ENCODE measurements around the gene ASCC3. TPM values are rescaled to one million over a fixed set of nuclear protein-coding genes. Genes with fewer than 3 reads are reported as not detected.

The ASCC3 gene, protein sequence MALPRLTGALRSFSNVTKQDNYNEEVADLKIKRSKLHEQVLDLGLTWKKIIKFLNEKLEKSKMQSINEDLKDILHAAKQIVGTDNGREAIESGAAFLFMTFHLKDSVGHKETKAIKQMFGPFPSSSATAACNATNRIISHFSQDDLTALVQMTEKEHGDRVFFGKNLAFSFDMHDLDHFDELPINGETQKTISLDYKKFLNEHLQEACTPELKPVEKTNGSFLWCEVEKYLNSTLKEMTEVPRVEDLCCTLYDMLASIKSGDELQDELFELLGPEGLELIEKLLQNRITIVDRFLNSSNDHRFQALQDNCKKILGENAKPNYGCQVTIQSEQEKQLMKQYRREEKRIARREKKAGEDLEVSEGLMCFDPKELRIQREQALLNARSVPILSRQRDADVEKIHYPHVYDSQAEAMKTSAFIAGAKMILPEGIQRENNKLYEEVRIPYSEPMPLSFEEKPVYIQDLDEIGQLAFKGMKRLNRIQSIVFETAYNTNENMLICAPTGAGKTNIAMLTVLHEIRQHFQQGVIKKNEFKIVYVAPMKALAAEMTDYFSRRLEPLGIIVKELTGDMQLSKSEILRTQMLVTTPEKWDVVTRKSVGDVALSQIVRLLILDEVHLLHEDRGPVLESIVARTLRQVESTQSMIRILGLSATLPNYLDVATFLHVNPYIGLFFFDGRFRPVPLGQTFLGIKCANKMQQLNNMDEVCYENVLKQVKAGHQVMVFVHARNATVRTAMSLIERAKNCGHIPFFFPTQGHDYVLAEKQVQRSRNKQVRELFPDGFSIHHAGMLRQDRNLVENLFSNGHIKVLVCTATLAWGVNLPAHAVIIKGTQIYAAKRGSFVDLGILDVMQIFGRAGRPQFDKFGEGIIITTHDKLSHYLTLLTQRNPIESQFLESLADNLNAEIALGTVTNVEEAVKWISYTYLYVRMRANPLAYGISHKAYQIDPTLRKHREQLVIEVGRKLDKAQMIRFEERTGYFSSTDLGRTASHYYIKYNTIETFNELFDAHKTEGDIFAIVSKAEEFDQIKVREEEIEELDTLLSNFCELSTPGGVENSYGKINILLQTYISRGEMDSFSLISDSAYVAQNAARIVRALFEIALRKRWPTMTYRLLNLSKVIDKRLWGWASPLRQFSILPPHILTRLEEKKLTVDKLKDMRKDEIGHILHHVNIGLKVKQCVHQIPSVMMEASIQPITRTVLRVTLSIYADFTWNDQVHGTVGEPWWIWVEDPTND (N-terminal part only)
- total RNA-seq (10 to 100 TPM; 43.7 to 46.4 TPM), total RNA-seq (145 to 164 reads per million in 2 donors)

DNA sequence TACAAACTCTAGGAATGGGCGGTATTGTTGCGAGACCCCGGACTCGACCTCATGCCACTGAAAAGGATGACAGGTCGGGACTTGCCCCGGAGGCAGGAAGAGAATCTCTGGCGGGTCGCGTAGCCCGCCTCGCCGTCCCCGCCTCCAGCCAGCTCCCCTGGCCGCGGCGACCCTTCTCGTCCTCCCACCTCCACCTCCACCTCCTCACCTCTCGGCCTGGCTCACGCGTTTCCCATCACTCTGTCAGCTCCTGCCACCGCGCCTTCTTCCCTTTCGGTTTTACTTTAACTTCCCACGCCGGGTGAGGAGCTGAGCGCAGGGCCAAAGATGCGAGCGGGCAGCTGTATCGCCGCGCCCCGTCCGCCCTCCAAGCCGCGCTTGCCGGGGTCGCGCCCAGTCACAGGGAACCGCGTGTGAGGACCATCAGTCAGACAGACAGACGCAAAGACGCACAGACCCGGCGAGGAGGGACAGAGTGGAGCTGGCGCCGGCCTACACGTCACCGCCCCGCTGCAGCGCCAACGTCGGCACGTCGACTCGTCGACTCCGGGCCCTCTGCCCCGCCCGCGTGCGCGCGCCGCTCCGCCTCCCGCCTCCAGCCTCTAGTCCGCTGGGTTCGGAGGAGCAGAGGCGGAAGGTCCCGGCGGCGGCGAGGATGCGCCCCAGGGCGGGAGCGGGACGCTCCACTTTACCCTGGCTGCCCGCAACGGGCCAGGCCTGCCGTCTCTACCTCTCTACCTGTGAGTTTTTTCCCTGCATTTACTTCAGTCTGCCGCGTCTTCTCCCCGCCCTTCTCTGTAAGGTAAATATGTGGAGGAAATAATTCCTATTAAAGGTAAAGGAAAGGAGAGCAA lies at the start of gene ASCC3:
Gene ASCC3, minus strand, starts transcription at position 477 of the 854 bp plus-strand sequence. CDS start 13,332 bp downstream, outside the sequence.
- no peaks in the 10 kb centered on the region for H3K27me3 Mint-ChIP-seq

DNA sequence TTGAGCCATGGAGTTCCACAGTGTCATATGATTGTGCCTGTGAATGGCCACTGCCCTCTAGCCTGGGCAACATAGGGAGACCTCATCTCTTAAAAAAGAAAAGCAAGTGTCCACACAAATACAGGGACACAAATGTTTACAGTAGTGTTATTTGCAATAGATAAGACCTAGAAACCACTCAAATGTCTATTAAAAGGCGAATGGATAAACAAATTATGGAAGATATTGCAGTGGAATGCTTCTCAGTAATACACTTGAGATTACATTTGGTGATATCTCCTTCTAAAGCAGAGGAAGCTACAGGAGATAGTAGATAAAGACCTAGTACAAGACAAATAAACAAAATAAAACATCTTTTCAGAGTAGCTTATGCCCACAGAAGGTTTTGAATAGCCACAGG lies 44.6 kb upstream of the ASCC3 start:
- H3K4me1 Mint-ChIP-seq, result peaks cover 3% of the 10 kb centered on the region
- no peaks in the 10 kb centered on the region for H3K27me3 Mint-ChIP-seq
- no peak for ATAC-seq

More for the DNA sequence above, at the start of gene ASCC3:
- Mint-ChIP-seq H3K27ac (peak within 1 kb of the TSS; percentile 98), H3K4me1 (peaks cover 40% of the 10 kb centered on the region), H3K36me3 (ENCODE audit: low read depth) (peaks cover 3% of the 10 kb centered on the region), H3K4me3 (peak within 1 kb of the TSS; percentile 100)
- peak; percentile 80 to 84 (median 80) for DNase-seq
- no peaks in the 10 kb centered on the region for H3K9me3 ChIP-seq (ENCODE audit: control insufficient read depth, low read length, poor library complexity, severe bottlenecking)
- peak; percentile 97 for ATAC-seq

DNA sequence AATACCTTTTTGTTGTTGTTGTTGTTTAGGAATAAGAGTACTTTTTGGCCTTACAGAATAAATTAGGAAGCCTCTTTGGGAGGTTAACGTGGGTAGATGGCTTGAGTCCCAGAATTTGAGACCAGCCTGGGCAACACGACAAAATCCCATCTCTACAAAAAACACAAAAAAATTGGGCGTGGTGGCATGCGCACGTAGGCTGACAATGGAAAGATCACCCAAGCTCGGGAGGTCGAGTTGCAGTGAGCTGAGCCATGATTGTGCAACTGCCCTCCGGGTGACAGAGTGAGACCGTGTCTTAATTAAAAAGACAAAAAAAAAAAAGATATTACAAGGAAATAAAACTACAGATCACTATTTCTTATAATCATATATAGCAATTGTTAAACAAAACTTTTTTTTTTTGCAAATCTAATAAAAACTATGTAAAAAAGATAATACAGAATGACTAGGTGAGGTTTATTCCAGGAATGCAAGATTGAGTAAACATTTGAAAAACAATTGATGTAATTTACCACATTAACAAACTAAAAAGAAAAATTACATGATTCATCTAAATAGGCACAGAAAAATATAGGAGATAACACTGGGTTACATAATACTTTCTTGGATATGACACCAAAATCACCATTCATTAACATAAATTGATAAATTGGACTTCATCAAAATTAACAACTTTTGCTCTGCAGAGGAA lies 43.6 kb upstream of the ASCC3 start:
- Mint-ChIP-seq H3K27ac (no peak overlapping the region), H3K27me3 (peaks cover 7% of the 10 kb centered on the region), H3K4me1 (peaks cover 3% of the 10 kb centered on the region), H3K4me3 (no peak overlapping the region), H3K36me3 (ENCODE audit: low read depth) (no peaks in the 10 kb centered on the region)
- ATAC-seq (no peak), DNase-seq (no peak)
- H3K9me3 ChIP-seq (ENCODE audit: control insufficient read depth, low read length, poor library complexity, severe bottlenecking), result peaks cover 3% of the 10 kb centered on the region

More for the DNA sequence above, 44.6 kb upstream of the ASCC3 start:
- Mint-ChIP-seq H3K36me3 (ENCODE audit: low read depth) (no peaks in the 10 kb centered on the region), H3K27ac (no peak overlapping the region), H3K4me3 (no peak overlapping the region)
- peaks cover 3% of the 10 kb centered on the region for H3K9me3 ChIP-seq (ENCODE audit: control insufficient read depth, low read length, poor library complexity, severe bottlenecking)
- no peak for DNase-seq

DNA sequence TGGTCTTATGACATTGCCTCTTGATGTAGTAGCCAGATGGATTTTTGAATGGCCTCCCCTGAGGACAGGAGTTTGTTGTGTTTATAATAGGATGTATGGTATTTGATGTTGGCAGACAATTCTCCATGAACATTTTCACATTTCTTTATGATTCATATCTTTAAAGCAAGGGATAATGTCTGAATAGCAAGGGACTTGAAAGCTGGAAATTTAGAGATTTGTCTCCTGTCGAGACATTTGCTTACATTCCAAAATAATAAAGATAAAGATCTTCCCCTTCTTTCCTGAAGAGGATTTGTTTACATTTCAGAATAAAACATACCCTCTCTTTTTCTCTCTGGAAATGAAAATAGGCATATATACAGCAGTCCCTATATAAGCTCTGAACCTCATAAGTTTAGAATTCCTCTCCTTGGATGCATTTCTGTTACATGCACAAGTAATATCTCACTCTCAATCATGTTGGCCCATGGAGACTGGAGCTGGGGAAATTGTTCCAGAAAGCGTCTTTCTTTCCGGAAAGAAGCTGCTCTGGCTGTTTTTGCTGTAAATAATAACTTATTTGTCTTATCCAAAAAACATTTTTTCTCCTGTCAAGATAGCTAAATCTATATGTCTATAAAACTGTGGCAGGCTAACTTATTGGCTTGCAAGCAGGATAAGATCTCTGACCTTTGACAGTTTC lies 42.5 kb upstream of the ASCC3 start:
- Mint-ChIP-seq H3K36me3 (ENCODE audit: low read depth) (no peaks in the 10 kb centered on the region), H3K27me3 (peaks cover 7% of the 10 kb centered on the region), H3K27ac (no peak overlapping the region), H3K4me1 (peaks cover 2% of the 10 kb centered on the region), H3K4me3 (no peak overlapping the region)
- ATAC-seq, result no peak
- peaks cover 3% of the 10 kb centered on the region for H3K9me3 ChIP-seq (ENCODE audit: control insufficient read depth, low read length, poor library complexity, severe bottlenecking)
- DNase-seq, result no peak

DNA sequence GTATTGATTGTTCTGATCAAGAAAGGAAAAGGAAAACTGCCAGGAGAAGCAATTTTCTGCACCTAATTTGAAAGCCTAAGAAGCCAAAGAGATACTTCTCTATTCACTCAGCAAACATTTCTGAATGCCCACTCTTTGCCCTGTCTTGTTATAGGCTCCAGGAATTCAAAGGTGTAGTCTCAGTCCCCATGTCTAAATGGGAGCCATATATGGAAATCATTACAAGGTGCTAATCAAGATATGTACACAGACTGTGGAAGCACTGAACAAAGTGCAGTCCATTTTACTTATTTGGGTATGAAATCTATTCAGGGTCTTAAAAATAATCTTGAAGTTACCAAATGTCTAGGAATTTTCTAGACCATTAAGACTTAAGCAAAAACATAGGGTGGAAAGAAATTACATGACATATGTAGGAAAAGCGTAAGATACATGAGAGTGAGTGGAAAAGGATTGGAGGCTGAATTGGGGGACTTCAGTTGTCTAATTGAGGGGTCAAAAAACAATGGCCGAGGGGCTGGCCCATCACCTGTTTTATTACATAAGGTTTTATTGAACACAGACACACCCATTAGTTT lies 39.0 kb upstream of the ASCC3 start:
- no peak overlapping the region for H3K27ac Mint-ChIP-seq
- DNase-seq (no peak), ATAC-seq (no peak)
- peaks cover 15% of the 10 kb centered on the region for H3K27me3 Mint-ChIP-seq
- H3K9me3 ChIP-seq (ENCODE audit: control insufficient read depth, low read length, poor library complexity, severe bottlenecking), result peaks cover 3% of the 10 kb centered on the region
- no peaks in the 10 kb centered on the region for H3K4me1 Mint-ChIP-seq
- no peak overlapping the region for H3K4me3 Mint-ChIP-seq
- no peaks in the 10 kb centered on the region for H3K36me3 Mint-ChIP-seq (ENCODE audit: low read depth)

DNA sequence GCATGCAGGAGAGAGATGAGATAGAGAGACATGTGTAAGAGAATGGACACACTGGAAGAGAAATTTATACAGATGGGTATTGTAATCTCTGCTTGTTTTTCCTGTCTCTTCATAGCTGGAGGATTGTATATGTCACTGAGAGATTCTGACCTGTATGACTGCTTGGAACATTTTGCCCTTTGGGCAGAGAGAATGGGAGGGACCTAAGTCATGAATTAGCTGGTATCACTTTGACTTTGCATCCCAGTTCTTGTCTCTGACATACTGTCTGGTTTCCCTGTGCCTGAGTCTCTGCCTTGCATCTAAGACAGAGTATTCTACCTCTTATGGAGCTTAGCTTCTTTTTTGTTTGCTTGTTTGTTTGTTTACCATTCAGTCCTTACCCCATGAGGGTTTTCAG lies 37.0 kb upstream of the ASCC3 start:
- no peak for DNase-seq
- Mint-ChIP-seq H3K27me3 (peaks cover 23% of the 10 kb centered on the region), H3K27ac (no peak overlapping the region), H3K36me3 (ENCODE audit: low read depth) (peaks cover 4% of the 10 kb centered on the region), H3K4me3 (no peak overlapping the region), H3K4me1 (no peaks in the 10 kb centered on the region)
- no peak for ATAC-seq
- H3K9me3 ChIP-seq (ENCODE audit: control insufficient read depth, low read length, poor library complexity, severe bottlenecking), result peaks cover 3% of the 10 kb centered on the region

DNA sequence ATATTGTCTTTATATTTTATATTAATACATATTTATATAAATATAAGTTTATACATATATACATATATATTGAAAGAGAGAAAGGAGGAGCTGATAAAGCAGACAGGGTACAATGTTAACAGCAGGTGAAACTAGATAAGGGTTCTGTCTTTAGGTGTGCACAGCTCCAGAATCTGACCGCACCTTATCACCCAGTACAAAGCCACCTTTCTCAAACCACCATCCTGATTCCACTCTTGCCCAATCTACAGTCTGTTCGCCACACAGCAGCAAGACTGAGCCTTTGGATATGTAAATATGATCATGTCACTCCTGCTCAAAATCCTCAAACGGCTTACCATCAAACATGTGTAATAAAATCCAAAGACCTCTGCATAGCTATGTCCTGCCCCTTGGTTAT lies 34.7 kb upstream of the ASCC3 start:
- Mint-ChIP-seq H3K27me3 (peaks cover 25% of the 10 kb centered on the region), H3K36me3 (ENCODE audit: low read depth) (peaks cover 4% of the 10 kb centered on the region), H3K4me1 (no peaks in the 10 kb centered on the region), H3K4me3 (no peak overlapping the region), H3K27ac (no peak overlapping the region)
- DNase-seq (no peak), ATAC-seq (no peak)
- H3K9me3 ChIP-seq (ENCODE audit: control insufficient read depth, low read length, poor library complexity, severe bottlenecking), result no peaks in the 10 kb centered on the region

DNA sequence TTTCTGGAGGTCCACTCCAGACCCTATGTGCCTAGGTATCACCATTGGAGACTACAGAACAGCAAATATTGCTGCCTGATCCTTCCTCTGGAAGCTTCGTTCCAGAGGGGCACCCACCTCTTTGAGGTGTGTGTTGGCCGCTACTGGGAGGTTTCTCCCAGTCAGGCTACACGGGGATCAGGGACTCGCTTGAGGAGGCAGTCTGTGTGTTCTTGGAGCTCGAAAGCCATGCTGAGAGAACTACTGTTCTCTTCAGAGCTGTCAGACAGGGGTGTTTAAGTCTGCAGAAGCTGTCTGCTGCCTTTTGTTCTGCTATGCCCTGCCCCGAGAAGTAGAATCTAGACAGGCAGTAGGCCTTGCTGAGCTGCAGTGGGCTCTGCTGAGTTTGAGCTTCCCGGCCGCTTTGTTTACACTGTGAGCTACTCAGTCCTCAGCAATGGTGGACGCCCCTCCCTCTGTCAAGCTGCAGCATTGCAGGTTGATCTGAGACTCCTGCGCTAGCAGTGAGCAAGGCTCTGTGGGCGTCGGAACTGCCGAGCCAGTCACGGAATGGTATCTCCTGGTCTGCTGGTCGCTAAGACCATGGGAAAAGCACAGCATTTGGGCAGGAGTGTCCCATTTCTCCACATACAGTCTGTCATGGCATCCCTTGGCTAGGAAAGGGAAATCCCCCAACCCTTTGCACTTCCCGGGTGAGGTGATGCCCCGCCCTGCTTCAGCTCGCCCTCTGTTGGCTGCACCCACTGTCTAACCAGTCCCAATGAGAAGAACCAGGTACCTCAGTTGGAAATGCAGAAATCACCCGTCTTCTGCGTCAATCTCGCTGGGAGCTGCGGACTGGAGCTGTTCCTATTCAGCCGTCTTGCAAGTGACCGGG lies 32.5 kb upstream of the ASCC3 start:
- Mint-ChIP-seq H3K4me1 (no peaks in the 10 kb centered on the region), H3K4me3 (no peak overlapping the region), H3K27ac (no peak overlapping the region), H3K36me3 (ENCODE audit: low read depth) (peaks cover 4% of the 10 kb centered on the region), H3K27me3 (peaks cover 18% of the 10 kb centered on the region)
- no peak for DNase-seq
- no peaks in the 10 kb centered on the region for H3K9me3 ChIP-seq (ENCODE audit: control insufficient read depth, low read length, poor library complexity, severe bottlenecking)
- no peak for ATAC-seq

DNA sequence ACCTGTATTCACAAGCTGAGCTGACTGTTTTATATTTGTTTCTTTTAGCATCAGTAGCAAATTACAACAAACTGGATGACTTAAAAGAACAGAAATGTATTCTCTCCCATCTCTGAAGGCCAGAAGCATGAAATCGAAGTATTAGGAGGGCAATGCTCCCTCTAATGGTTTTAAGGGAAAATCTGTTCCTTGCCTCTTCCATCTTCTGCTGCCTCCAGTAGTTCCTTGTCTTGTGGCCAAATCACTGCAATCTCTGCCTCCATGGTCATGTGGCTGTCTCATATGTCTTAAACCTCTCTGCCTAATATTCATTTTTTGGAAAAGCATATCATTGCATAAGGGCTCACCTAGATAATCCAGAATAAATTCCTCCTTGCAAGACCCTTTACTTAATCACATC lies 25.2 kb upstream of the ASCC3 start:
- Mint-ChIP-seq H3K36me3 (ENCODE audit: low read depth) (no peaks in the 10 kb centered on the region), H3K4me3 (no peak overlapping the region), H3K27ac (no peak overlapping the region), H3K4me1 (no peaks in the 10 kb centered on the region), H3K27me3 (no peaks in the 10 kb centered on the region)
- H3K9me3 ChIP-seq (ENCODE audit: control insufficient read depth, low read length, poor library complexity, severe bottlenecking), result no peaks in the 10 kb centered on the region
- ATAC-seq, result no peak
- no peak for DNase-seq

DNA sequence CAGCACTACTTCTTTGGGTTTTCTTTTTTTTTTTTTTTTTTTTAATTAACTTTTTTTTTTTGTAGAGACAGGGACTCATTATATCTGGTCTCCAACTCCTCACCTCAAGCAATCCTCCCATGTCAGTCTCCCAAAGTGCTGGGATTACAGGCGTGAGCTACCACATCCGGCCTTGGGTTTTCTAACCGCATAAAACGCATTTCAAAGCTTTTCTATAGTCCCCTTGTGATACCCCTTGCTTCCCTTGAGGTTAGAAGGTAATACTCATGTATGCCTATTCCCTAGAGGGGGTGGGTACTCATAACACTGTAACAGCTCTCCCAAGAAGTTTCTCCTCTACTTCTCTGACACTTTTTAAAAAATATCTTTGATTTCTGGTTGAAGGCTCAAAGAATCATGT lies 23.9 kb upstream of the ASCC3 start:
- DNase-seq (no peak), ATAC-seq (no peak)
- H3K9me3 ChIP-seq (ENCODE audit: control insufficient read depth, low read length, poor library complexity, severe bottlenecking), result no peaks in the 10 kb centered on the region
- no peak overlapping the region for H3K4me3 Mint-ChIP-seq
- no peaks in the 10 kb centered on the region for H3K27me3 Mint-ChIP-seq
- no peak overlapping the region for H3K27ac Mint-ChIP-seq
- H3K4me1 Mint-ChIP-seq, result no peaks in the 10 kb centered on the region
- no peaks in the 10 kb centered on the region for H3K36me3 Mint-ChIP-seq (ENCODE audit: low read depth)

Data from T-helper 17 cell (primary cell).